ENCODE data around the gene OSGIN1.

Gene OSGIN1

GRCh38 chr16:83957296-83957855, 4.3 kb downstream of the OSGIN1 start:
- no peak for DNase-seq (ENCODE audit: low read depth in 3 of 3, low spot score in 1 of 3)

- DNase-seq (ENCODE audit: low read depth in 3 of 3, low spot score in 1 of 3), result no peak
Observed at GRCh38 chr16:83958137-83958845, 5.3 kb downstream of the OSGIN1 start.

GRCh38 chr16:83958846-83959565, 6.0 kb downstream of the OSGIN1 start:
- no peak for DNase-seq (ENCODE audit: low read depth in 3 of 3, low spot score in 1 of 3)

- no peak for DNase-seq (ENCODE audit: low read depth in 3 of 3, low spot score in 1 of 3)
Observed at GRCh38 chr16:83959656-83960434, 6.8 kb downstream of the OSGIN1 start.

- no peak for DNase-seq (ENCODE audit: low read depth in 3 of 3, low spot score in 1 of 3)
Observed at GRCh38 chr16:83960521-83961249, 7.6 kb downstream of the OSGIN1 start.

- DNase-seq (ENCODE audit: low read depth in 3 of 3, low spot score in 1 of 3), result no peak
Observed at GRCh38 chr16:83961591-83961990, 8.6 kb downstream of the OSGIN1 start.

GRCh38 chr16:83963277-83964119, 10.5 kb downstream of the OSGIN1 start:
- DNase-seq (ENCODE audit: low read depth in 3 of 3, low spot score in 1 of 3), result no peak

GRCh38 chr16:83964684-83965443, 11.8 kb downstream of the OSGIN1 start:
- no peak for DNase-seq (ENCODE audit: low read depth in 3 of 3, low spot score in 1 of 3)

- no peak for DNase-seq (ENCODE audit: low read depth in 3 of 3, low spot score in 1 of 3)
Observed at GRCh38 chr16:83965444-83966152, 12.6 kb downstream of the OSGIN1 start.

GRCh38 chr16:83966153-83966696, 13.2 kb downstream of the OSGIN1 start:
- no peak for DNase-seq (ENCODE audit: low read depth in 3 of 3, low spot score in 1 of 3)

GRCh38 chr16:83967091-83967490, 14.1 kb downstream of the OSGIN1 start:
- no peak for DNase-seq (ENCODE audit: low read depth in 3 of 3, low spot score in 1 of 3)

GRCh38 chr16:83967838-83968305, 14.8 kb downstream of the OSGIN1 start, which contains the start of gene NECAB2:
TSS of gene NECAB2 (plus strand) at chr16:83968244. CDS start at chr16:83968649, 405 bp downstream.
- no peak for DNase-seq (ENCODE audit: low read depth in 3 of 3, low spot score in 1 of 3)

- DNase-seq (ENCODE audit: low read depth in 3 of 3, low spot score in 1 of 3), result no peak
Observed at GRCh38 chr16:83968306-83968851, 15.3 kb downstream of the OSGIN1 start.

GRCh38 chr16:83968891-83969649, 16.0 kb downstream of the OSGIN1 start:
- no peak for DNase-seq (ENCODE audit: low read depth in 3 of 3, low spot score in 1 of 3)

- no peak for DNase-seq (ENCODE audit: low read depth in 3 of 3, low spot score in 1 of 3)
Observed at GRCh38 chr16:83969771-83970429, 16.9 kb downstream of the OSGIN1 start.

GRCh38 chr16:83970430-83970815, 17.4 kb downstream of the OSGIN1 start:
- no peak for DNase-seq (ENCODE audit: low read depth in 3 of 3, low spot score in 1 of 3)

All from stimulated activated CD4-positive, alpha-beta T cell treated with anti-CD3 and anti-CD28 coated beads, TNF-alpha, amount 100 ng/mL, for 1 hour (primary cell).